ENCODE data around the gene CLIP2. TPM values are rescaled to one million over a fixed set of nuclear protein-coding genes. Genes with fewer than 3 reads are reported as not detected.
"Not testable (repeated sequence)": the region's sequence is repeated elsewhere in the genome, so short reads cannot be mapped to it uniquely, and the experiment has no call there.

Gene CLIP2
- total RNA-seq, 1 experiment from 2014 or later = 39.9 TPM

- Histone ChIP-seq H3K9me3 (ENCODE audit: control insufficient read depth, insufficient read depth, low read depth, low read length) (no peaks in the 10 kb centered on the region), H3K36me3 (ENCODE audit: control insufficient read depth, insufficient read depth, low read length) (no peaks in the 10 kb centered on the region), H3K4me1 (ENCODE audit: control insufficient read depth, insufficient read depth, low read length) (no peaks in the 10 kb centered on the region), H3K27ac (ENCODE audit: low read length) (no peak overlapping the region), H3K4me3 (ENCODE audit: low read depth in 2 of 2, low read length in 2 of 2) (no peak overlapping the region), H3K27me3 (ENCODE audit: control insufficient read depth, insufficient read depth, low read length) (no peaks in the 10 kb centered on the region)
- no peak for DNase-seq (ENCODE audit: low read depth, low spot score)
- ATAC-seq = no peak
- no TSS peak for BruUV-seq (replicated peaks)
- no peak for TF ChIP-seq CTCF (IDR thresholded peaks at IDR 0.05)
- TF ChIP-seq REST (IDR thresholded peaks at IDR 0.05; ENCODE audit: insufficient read depth in 1 of 2, low read depth in 2 of 2, low read length in 1 of 2) = no peak
- TF ChIP-seq TCF7L2 (IDR thresholded peaks at IDR 0.05; ENCODE audit: low read depth, low read length) = no peak
- no peak for TF ChIP-seq SIN3A (IDR thresholded peaks at IDR 0.05; ENCODE audit: borderline replicate concordance, insufficient read depth, low read depth, low read length)
- TF ChIP-seq POLR2AphosphoS5 (IDR thresholded peaks at IDR 0.05; ENCODE audit: low read depth, low read length) = no peak
- ChIA-PET POLR2A (no interaction called here), CTCF (no interaction called here)
- in situ Hi-C loops (cut with HindIII; ENCODE audit: low pct_unique_long_range_greater_than_20kb, low sequenced_read_pairs) (no loop called here), intact Hi-C loops (cut with micrococcal nuclease; ENCODE audit: unreplicated experiment) (no loop called here)
Measured at GRCh38 chr7:74312418-74313028, 23.3 kb downstream of the CLIP2 start.

- DNase-seq (ENCODE audit: low read depth, low spot score); H3K4me3 ChIP-seq (ENCODE audit: low read depth in 2 of 2, low read length in 2 of 2); H3K4me1 ChIP-seq (ENCODE audit: control insufficient read depth, insufficient read depth, low read length); BruUV-seq (replicated peaks); H3K27me3 ChIP-seq (ENCODE audit: control insufficient read depth, insufficient read depth, low read length); H3K27ac ChIP-seq (ENCODE audit: low read length); POLR2A ChIA-PET; H3K36me3 ChIP-seq (ENCODE audit: control insufficient read depth, insufficient read depth, low read length); ATAC-seq; H3K9me3 ChIP-seq (ENCODE audit: control insufficient read depth, insufficient read depth, low read depth, low read length); intact Hi-C loops (cut with micrococcal nuclease; ENCODE audit: unreplicated experiment); in situ Hi-C loops (cut with HindIII; ENCODE audit: low pct_unique_long_range_greater_than_20kb, low sequenced_read_pairs): not testable (repeated sequence)
- CTCF ChIA-PET = interaction anchor here (0.7 kb wide), 1 partner anchor 28 kb away, joined by 3 read pairs; no protein-coding TSS in a partner anchor
Measured at GRCh38 chr7:74315891-74316290, 26.7 kb downstream of the CLIP2 start.

GRCh38 chr7:74317146-74317782 is 28.1 kb downstream of the CLIP2 start:
- Histone ChIP-seq H3K9me3 (ENCODE audit: control insufficient read depth, insufficient read depth, low read depth, low read length) (no peaks in the 10 kb centered on the region), H3K27ac (ENCODE audit: low read length) (no peak overlapping the region), H3K4me1 (ENCODE audit: control insufficient read depth, insufficient read depth, low read length) (no peaks in the 10 kb centered on the region), H3K27me3 (ENCODE audit: control insufficient read depth, insufficient read depth, low read length) (no peaks in the 10 kb centered on the region), H3K36me3 (ENCODE audit: control insufficient read depth, insufficient read depth, low read length) (no peaks in the 10 kb centered on the region), H3K4me3 (ENCODE audit: low read depth in 2 of 2, low read length in 2 of 2) (no peak overlapping the region)
- BruUV-seq (replicated peaks) = no TSS peak
- in situ Hi-C loops (cut with HindIII; ENCODE audit: low pct_unique_long_range_greater_than_20kb, low sequenced_read_pairs) = no loop called here
- TF ChIP-seq TCF7L2 (IDR thresholded peaks at IDR 0.05; ENCODE audit: low read depth, low read length) (no peak), REST (IDR thresholded peaks at IDR 0.05; ENCODE audit: insufficient read depth in 1 of 2, low read depth in 2 of 2, low read length in 1 of 2) (no peak), CTCF (IDR thresholded peaks at IDR 0.05) (no peak), SIN3A (IDR thresholded peaks at IDR 0.05; ENCODE audit: borderline replicate concordance, insufficient read depth, low read depth, low read length) (no peak), POLR2AphosphoS5 (IDR thresholded peaks at IDR 0.05; ENCODE audit: low read depth, low read length) (no peak)
- ChIA-PET POLR2A (no interaction called here), CTCF (no interaction called here)
- DNase-seq (ENCODE audit: low read depth, low spot score) (no peak), ATAC-seq (no peak)
- intact Hi-C loops (cut with micrococcal nuclease; ENCODE audit: unreplicated experiment) = no loop called here

Measured in Panc1 (cell line).